AG09309 (cell line): Measurements from ENCODE around the gene AP4B1.
"Not testable (repeated sequence)": the region's sequence is repeated elsewhere in the genome, so short reads cannot be mapped to it uniquely, and the experiment has no call there.

Source experiments
- DNase-seq: peaks from one replicate; pipeline ENCODE4 v3.0.0-alpha.2; 2010; ENCODE audit warnings: low read depth
- H3K4me3 ChIP-seq: 2 replicates; pipeline ENCODE4 v1.5.1; 2011; ENCODE audit warnings: mild to moderate bottlenecking, low read depth, low read length, moderate library complexity; ENCODE audit not compliant: control insufficient read depth
- CTCF ChIP-seq: IDR thresholded peaks from 2 replicates; pipeline ENCODE4 v1.5.1; 2011; ENCODE audit warnings: mild to moderate bottlenecking, low read depth, low read length, inconsistent platforms; ENCODE audit not compliant: insufficient read depth, control insufficient read depth; ENCODE audit errors: missing control alignments

The AP4B1 gene

DNA sequence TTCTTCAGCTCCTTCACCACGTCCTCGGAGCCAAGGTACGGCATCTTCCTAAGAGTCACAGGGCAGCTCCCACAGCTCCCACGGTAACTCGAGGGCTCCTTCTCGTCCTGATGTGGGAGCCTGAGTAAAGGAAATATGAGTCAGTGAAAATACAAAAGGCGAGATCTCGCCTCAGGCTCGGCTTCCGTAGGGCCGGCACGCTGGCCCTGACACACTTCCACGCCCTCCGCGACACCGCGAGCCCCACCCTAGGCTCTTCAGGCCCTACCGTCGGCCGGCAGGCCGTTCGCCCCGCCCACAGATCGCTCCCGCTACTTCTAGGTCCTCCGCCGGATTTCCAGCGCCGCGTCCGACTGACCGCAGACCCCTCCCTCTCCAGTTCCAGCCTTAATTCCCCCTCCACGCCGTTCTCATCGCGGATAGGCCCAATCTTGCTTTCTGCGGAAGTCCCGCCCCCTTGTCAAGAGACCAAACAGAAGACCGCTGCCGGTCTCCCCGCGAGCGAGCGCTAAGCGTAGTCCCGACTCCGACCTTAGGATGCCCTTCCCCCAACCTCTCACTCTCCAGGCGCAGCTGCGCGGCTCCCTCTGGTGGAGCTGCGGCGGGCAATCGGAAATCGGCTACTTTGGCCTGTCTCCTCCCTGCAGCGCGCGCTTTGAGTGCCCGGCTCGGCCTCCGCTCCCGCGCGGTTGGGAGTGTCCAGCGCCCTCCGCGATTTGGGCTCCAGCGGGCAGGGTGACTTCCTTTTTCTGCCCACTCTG lies at the start of gene AP4B1, which contains the start of gene DCLRE1B:
AP4B1 (minus strand) TSS at position 126 of the 761 bp plus-strand sequence; CDS start at position 44, 82 bp downstream.
DCLRE1B (plus strand) TSS at position 653 of the 761 bp plus-strand sequence. CDS start 261 bp downstream, outside the sequence.
- peak; percentile 88 for TF ChIP-seq CTCF
- peak within 1 kb of the TSS; percentile 97 for H3K4me3 ChIP-seq

GRCh38 chr1:113951719-113952118 lies 47.1 kb upstream of the AP4B1 start:
- DNase-seq: no peak
- no peak overlapping the region for H3K4me3 ChIP-seq
- TF ChIP-seq CTCF: no peak

More for the DNA sequence above, at the start of gene AP4B1, which contains the start of gene DCLRE1B:
- DNase-seq: peak; percentile 99

DNA sequence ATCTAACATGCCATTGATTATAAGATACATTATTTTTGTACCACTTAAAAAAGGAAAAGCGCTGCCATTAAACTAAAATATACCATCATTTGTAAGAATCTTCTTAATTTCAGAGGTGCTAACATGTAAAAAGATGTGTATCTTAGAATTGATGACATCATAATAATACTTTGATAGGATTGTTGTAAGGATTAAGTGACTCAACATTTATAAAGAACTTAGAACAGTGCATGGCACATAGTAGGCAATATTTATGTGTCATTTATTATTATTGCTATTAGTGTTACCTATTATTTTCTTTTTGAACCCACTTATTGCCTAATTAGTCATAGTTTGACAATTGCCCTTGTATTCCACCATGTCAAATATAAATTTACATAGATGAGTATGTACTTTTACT lies 46.3 kb upstream of the AP4B1 start:
- no peak for TF ChIP-seq CTCF
- no peak for DNase-seq
- H3K4me3 ChIP-seq: no peak overlapping the region

DNA sequence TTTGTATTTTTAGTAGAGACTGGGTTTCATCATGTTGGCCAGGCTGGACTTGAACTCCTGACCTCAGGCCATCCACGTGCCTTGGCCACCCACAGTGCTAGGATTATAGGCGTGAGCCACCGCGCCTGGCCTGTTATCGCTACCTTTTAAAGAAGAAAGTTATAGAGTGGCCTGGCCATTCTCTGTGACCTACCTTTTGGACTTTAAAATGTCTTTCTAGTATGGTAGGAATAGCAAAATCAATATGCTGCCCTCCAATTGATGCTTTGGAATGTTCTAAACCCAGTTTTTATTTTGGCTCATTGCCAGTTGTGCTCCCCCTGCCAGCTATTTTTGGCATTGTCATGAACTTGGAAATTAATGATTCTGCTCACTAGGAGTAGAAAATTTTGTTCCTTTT lies 44.4 kb upstream of the AP4B1 start:
- no peak for DNase-seq
- no peak overlapping the region for H3K4me3 ChIP-seq
- TF ChIP-seq CTCF: peak; percentile 29

DNA sequence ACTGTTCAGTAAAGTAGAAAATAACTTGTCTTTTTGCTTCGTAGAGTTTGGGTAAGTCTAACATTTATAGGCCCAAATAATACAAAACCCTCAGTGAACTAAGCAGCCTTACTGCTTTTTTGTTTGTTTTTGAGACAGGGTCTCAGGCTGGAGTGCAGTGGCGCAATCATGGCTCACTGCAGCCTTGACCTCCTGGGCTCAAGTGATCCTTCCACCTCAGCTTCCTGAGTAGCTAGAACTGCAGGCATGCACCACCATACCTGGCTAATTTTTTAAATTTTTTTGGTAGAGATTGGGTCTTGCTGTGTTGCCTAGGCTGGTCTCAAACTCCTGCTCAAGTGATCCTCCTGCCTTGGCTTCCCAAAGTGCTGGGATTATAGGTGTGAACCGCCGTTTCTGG lies 43.6 kb upstream of the AP4B1 start:
- H3K4me3 ChIP-seq, DNase-seq: not testable (repeated sequence)

DNA sequence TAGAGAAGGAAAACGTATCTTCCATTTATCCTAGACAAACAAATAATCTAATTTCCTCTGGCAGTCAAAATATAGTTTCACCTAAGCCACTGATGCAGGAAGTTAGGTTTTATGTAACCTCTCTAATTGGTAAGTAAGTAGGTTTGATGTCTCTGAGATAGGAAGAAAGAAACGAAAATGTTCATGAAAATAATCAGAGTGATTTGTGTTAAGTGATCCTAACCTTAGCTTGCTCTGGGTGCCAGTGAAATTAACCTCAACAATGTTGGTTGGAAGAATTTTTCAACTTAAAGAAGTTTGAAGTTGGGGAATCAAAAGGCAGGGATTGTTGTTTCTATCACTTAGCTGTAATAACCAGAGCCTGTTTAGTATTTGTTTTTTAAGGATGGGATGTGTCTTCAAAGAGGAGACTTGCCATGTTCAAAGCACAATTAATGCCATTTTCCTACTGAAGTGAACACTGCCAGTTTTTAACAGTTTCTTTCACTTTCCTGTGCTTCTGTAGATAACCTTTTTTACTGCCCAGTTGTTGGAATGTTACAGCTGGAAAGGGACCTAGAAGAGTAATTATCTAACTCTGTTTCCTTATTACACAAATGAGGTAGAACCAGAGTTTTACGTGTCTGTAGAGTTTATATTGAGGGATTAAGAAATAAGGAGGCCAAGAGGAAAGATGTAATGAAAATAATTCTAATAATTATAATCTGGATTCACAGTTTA lies 42.9 kb upstream of the AP4B1 start:
- no peak for DNase-seq
- no peak overlapping the region for H3K4me3 ChIP-seq
- no peak for TF ChIP-seq CTCF
